IPS-NIHi7 (cell line): ENCODE results near the gene CXCL17.

ENCODE experiments used
- DNase-seq: peaks from one replicate; pipeline ENCODE4 v3.0.0; 2012; ENCODE audit warnings: mixed read lengths; ENCODE audit errors: extremely low spot score

Gene CXCL17

DNA sequence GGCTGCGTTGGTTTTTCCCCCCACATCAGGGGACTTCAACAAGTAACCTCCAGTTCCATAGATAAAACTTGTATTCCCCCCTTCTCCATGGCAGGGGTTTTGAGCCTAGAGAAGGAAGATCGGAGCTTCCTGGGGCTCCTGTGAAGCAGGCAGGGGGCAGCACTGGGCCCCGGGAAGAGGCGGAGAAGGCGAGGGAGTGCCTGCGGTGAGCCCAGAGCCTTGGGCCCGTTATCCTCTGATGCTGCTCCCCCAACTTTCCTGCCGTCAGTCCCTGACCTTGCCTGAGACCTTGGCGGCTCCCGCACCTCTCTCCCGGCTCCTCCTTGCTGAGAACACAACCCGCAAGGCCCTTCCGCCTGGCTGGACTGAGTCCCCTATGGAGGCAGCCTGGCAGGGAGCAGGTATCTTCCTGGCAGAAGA is 18.0 kb downstream of the CXCL17 start:
- peak; percentile 67 for DNase-seq

GRCh38 chr19:42424345-42424707 is 18.4 kb downstream of the CXCL17 start:
- no peak for DNase-seq

DNA sequence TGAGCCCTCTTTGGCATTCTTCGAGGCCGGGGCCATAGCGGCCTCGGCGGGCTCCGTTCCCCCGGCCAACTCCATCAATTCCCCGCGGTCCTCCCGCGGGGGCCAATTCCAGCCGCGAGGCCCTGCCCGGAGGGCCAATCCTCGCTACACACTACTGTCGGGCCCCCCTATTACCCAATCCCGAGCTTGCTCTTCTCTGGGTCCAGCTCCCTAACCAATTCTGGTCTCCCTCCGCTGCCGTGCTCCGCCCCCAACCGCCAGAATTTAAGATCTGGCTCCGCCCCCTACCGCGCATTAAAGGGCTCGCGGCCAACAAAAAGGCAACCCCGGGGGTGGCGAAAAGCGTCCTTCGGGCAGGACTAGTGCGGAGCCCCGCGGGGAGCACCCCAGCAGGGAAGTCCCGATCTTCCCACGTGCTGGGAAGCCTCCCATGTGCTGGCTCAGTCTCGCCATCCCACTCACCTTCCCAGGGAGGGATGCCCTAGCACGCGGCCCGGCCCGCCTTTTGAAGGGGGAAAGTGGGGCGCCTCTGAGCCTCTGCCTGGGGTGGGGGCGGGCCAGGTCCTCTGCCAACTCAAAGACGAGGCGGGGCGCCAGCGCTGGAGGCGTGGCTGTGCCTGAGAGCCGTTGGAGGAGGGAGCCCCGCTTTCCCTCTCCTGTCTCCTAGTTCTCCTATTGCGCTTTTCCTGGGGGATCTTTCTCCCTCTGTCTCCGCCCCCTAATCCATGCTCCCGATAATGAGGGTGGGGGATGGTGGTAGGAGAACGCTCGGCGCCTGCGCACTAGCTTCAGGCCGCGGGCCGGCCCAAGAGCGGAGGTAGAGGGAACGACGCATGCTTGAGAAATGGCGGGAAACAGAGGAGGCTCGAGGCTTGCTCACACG is 19.0 kb downstream of the CXCL17 start:
- DNase-seq, result peak; percentile 94

DNA sequence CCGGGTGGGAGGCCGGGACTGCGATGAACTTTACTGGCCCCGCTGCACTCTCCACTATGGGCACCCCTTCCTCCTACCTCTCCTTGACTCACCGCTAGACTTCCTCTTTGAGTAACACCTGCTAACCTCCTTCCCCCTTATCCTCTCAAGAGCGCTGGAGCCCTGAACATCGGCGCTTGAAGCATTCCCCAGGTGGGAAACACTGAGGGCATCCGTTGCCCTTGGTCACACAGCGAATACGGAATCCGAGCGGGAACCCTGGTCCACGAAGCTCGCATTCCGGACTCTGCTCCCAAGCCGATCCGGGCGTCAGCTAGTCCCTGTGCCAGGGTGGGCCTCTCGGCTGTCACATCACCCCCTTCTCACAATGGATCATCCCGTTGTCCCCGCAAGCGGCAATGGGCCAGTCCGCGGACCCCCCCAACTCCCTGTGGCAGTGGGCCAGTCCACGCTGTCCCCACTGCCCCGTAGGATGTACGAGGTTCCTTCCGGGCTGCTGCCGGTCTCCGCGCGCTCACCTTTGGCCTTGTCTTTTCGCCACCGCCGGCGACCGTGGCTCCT is 19.8 kb downstream of the CXCL17 start:
- DNase-seq, result no peak

DNA sequence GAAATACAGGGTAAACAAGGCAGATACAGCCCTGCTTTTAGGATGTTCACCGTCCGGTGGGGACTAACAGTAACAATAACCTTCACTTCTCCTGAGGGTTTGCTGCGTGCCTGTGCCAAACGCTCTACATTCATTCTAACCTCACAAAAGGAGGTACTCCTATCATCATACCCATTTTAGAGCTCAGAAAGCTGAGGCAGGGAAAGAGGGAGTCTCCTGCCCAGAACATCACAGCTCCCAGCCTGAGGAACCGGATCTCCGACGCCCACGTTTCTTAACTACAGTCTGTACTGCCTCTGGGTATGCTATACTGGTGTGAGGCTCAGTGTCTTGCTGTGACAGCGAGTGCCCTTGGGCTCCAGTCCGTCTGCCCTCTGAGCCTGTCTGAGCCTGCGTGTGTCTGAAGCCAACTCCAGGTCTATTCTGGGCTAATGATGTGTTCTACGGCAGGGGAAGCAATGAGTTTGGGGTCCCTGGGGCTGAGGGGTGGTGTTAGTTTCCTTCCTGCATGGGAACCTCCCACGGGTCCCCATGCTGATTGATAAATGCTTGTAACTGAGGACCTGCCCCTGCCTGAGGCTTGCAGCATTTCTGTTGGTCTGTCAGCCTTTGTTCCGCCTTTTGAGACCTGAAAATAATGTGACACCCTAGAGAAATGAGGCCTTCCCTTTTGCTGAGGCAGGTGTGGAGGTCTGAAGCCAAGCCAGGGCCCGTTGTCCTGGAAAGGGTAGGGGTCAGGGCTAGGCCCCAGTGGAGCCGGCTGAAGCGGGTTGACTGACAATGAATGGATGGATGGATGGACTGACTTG is 20.4 kb downstream of the CXCL17 start:
- no peak for DNase-seq

GRCh38 chr19:42421591-42422031 is 21.1 kb downstream of the CXCL17 start:
- no peak for DNase-seq

GRCh38 chr19:42421101-42421500 is 21.6 kb downstream of the CXCL17 start:
- no peak for DNase-seq

DNA sequence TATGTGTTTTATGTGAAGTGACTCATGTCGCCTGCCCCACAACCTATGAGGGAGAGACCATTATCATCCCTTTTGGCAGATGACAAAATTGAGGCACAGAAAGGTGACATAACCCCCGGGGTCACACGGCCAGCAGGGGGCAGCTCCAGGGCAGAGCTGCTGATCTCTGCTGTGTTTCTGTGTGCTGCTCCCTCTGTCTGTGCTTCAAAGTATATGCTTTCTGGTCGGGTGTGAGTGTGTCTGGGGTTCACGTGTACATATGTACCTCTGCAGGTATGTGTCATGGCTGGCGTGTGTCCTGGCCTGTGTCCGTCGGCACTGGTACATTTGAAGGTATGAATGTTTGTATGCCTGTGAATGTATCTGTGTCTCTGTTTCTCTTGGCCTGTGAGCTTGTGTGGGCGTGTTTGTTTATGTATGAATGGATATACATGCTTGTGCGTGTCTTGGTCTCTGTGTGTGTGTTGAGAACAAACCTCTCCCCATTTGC is 22.6 kb downstream of the CXCL17 start:
- DNase-seq, result peak; percentile 81

DNA sequence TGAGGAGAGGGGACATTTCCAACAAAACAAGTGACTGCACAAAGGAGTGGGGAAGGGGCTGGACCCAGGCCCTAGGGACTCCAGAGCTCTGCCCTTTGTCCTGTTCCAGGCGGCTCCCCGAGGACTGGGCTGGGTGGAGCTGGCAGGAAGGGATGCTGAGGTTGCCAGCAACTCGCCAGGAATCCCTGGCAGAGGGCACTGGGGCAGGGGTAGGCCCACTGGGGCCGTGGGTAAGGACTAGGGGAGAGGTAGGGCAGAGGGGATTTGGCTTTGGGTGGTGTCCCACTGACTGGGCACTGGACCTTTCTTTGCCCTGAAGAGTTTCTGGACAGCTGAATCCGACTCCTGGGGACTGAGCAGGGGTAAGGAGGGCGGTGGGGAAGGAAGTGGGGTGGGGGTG is 23.4 kb downstream of the CXCL17 start:
- DNase-seq, result no peak

DNA sequence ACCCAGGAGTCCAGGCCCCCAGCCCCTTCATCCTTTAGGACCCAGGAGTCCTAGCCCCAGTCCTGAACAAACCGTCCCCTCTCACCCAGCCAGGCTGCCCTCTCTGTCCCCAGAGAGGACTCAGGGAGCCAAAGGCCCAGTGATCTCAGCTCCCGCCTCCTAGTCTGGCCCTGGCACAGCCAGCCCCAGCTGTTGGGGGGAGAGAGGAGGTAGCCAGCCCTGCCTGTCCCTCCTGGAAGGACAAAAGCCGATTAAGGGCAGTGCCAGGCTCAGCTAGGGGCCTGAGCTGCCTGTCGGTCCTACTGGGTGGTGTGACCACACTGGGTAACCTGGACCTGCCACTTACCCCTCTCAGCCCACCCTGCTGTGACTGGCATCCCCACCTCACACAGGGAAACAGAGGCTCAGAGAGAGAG is 30.1 kb downstream of the CXCL17 start:
- DNase-seq, result no peak

- peak; percentile 58 for DNase-seq
Observed at GRCh38 chr19:42412227-42412626, 30.5 kb downstream of the CXCL17 start.

DNA sequence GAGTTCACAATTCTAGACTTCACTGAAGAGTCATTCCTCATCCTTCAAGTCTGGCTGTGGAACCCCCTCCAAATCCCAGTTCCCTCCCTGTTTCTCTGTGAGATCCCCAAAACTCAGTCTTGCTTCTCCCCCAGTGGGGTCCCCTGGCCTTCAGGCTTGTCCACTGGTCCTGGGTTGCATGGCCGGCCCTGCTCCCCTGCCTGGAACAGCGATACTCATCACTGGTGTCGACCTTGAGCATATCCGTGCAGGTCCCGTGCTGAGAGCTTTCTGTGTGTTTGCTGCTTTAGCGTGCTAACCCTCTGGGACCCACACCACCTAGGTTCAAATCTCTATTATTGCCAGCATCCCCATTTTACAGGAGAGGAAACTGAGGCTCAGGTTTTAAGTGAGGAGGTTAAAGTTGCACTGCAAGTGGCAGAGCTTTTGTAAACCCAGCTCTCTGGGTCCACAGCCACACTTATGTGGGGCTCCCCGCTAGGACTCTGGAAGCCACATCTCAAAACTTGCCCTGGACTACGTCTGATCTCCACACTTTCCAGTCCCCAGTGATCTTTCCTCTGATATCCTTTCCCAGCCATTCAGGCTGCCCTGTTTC is 31.1 kb downstream of the CXCL17 start:
- no peak for DNase-seq

DNA sequence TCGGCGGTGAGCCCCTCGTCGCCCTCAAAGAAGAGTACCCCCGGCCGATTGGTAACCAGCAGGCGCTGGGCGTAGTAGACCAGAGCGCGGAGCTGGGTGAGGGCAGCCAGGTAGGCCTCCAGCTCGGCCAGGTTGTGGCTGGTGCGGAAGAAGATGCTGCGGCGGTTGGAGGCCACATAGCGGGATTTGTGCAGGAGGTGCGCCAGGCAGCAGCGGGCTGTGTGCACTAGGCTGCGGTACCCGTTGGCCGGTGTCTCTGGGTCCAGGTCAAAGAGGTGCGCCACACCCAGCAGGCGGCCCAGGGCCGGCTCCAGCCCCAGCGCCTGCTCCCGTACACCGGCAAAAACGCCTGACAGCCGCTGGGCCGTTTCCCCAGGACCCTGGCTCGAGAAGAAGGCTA is 32.4 kb downstream of the CXCL17 start:
- no peak for DNase-seq

DNA sequence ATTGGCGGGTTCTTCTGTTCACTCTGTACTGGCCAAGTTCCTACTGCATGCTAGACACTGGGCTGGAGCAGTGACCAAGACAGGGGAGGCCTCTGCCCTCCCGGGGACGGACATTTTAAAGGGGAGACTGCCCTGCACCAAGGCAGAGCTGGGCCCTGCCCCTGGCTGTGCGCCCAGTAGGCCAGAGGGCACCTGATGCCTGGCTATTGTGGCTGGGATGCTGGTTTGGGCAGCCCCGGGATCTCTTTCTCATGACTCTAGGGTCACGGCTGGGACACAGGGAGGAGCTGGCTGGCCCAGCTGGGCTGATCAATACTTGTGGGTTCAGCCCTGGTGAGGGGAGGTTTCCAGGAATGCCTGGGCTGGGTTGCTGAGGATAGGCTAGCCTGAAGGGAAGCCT is 33.3 kb downstream of the CXCL17 start:
- no peak for DNase-seq

DNA sequence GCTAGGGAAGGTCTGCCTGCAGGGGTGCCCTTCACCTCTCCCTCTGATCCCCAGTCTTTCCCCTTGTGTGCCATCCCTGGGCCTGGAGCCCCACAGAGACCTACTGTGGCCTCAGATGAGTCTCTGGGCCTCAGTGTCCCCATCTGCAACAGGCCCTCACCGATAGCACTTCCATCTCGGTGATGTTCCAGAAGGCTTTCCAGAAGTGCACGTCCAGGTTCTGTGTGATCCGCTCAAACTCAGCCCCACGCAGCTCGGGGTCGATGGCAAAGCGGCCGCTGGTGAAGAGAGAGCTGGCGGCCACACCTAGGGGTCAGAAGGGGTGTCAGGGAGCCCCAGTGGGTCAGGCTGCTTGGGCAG is 35.0 kb downstream of the CXCL17 start:
- no peak for DNase-seq

DNA sequence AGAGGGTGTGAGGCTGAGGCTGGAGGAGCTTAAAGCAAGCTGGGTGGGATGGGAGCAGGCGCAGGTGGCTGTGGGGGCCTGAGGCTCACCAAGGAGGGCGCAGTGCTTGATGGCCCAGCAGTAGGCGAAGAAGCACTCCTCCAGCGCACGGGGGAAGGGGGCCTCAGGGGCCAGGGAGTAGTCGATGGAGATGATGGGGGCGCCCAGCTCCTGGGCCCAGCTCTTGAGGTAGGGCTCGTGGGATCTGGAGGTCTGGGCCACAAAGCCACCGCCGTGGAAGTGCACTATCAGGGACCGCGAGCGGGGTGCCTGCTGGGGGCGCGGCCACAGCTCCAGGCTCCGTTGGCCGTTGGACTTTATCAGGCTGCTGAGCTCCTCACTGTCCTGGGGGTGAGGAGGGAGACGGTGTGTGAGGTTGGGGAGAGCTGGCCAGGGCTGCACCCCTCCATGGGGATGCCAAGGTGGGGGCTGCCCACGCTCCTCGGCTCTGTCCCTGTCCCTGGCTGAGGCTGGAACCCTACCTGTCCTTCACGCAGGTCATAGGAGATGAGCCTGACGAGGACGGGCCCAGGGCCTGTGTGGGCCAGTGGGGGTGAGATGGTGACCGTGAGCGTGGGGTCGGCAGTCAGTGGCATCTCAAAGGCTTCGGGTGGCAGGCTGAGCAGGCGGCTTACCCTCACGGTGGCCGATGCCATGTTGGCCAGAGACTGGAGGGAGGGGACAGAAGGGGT is 35.5 kb downstream of the CXCL17 start:
- no peak for DNase-seq

GRCh38 chr19:42406111-42406510 is 36.6 kb downstream of the CXCL17 start:
- no peak for DNase-seq

DNA sequence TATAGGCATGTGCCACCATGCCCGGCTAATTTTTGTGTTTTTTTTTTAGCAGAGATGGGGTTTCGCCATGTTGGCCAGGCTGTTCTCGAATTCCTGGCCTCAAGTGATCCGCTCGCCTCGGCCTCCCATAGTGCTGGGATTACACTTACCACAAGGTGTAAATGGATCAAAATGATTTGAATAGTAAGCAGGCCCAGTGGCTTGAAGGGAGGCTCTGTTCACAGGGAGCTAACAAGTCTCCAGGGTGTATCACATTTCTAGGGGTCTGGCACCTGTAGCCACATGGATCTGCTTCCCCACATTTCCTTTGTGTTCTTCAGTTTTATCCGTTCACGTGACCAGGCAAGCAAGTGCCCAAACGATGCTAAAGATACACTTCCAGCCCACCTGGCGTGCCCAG is 39.2 kb downstream of the CXCL17 start:
- no peak for DNase-seq

GRCh38 chr19:42402376-42403116 is 40.2 kb downstream of the CXCL17 start:
- DNase-seq, result no peak
